GM12875 (cell line): Measurements from ENCODE around the gene AKAP13.
A peak's percentile ranks its signal among the peaks of the same experiment; 100 is the strongest.

Experiments used
- H3K4me3 ChIP-seq: one replicate; pipeline ENCODE4 v1.5.1; 2011; ENCODE audit warnings: low read depth, low read length, control low read depth
- TF ChIP-seq, protein P1 (sequence below): IDR thresholded peaks from 2 replicates; pipeline ENCODE4 v1.5.1; 2011; ENCODE audit warnings: low read depth, mild to moderate bottlenecking, control low read depth, inconsistent platforms, low read length, moderate library complexity, borderline replicate concordance; ENCODE audit not compliant: insufficient read depth

The AKAP13 gene

DNA sequence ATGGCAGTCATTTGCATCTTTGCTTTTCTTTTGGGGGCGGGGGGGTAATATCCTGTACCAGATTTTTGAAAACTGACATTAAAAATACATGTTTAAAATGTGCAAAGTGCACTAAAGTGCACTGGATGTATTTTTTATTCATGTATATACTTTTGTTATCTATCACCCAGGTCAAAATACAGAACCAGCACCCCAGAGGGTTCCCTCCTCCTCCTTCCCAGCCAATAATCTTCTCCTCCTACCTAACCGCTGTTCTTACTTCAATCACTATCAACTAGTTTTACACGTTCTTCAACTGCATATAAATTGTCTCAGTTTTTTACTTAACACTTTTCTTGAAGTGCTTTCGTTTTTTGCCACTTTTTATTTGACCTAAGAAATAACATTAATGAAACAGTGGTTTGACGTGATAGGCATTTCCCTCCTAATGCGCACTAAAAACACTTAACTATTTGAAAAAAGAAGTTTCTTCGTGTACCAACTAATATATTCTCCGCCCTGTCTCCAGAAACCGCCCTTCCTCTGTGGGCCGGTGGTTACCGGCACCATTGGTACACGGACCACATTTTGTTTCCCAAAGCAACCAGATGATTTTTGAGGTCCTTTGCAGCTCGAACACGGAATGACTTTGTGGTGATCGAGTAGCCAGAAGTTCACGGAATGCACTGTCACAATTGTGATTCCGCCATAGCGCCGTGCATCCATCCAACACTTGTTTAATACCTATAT lies 836 bp upstream of the AKAP13 start:
- H3K4me3 ChIP-seq = peak overlapping the region; percentile 34
- TF ChIP-seq, protein P1, sequence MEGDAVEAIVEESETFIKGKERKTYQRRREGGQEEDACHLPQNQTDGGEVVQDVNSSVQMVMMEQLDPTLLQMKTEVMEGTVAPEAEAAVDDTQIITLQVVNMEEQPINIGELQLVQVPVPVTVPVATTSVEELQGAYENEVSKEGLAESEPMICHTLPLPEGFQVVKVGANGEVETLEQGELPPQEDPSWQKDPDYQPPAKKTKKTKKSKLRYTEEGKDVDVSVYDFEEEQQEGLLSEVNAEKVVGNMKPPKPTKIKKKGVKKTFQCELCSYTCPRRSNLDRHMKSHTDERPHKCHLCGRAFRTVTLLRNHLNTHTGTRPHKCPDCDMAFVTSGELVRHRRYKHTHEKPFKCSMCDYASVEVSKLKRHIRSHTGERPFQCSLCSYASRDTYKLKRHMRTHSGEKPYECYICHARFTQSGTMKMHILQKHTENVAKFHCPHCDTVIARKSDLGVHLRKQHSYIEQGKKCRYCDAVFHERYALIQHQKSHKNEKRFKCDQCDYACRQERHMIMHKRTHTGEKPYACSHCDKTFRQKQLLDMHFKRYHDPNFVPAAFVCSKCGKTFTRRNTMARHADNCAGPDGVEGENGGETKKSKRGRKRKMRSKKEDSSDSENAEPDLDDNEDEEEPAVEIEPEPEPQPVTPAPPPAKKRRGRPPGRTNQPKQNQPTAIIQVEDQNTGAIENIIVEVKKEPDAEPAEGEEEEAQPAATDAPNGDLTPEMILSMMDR = no peak

DNA sequence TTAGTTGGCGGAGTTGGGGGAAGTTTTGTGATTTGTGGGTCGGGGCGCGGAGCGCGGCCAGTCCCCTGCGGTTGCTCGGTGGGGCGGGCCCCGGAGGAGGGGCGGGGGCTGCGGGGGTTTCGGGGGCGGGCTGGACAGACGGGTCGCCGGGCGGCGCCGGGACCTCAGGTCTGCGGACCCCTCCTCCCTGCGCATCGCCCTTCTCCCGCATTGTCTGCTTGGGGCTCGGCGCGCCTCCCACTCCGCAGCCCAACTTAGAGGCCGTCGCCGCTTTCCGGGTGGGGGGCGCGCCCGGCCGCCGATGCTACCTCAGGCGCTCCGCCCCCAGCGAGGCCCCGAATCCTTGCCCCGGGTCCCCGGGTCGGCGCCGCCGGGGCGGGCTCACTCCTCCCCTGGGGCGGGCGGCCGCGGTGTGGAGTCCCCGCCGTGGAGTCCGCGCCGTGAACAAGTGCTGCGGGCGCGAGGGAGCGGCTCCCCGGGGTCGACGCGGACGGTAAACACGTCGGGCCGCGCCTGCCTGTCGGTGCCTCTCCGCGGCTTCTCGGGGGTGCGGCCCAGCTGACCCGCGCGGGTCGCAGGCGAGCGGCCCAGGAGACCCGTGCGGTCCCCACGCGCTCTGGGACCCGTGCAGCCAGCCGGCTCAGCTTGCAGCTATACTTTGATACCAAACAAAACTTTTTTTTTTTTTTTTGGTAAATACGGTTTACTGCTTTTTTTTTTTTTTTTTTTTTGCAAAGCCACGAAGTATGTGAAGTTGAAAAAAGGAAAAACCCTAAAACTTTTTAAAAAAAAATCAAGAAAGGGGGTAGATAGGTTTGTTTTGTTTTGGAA lies 624 bp downstream of the AKAP13 start:
- peak overlapping the region; percentile 68 for H3K4me3 ChIP-seq
- TF ChIP-seq, protein P1 = no peak

DNA sequence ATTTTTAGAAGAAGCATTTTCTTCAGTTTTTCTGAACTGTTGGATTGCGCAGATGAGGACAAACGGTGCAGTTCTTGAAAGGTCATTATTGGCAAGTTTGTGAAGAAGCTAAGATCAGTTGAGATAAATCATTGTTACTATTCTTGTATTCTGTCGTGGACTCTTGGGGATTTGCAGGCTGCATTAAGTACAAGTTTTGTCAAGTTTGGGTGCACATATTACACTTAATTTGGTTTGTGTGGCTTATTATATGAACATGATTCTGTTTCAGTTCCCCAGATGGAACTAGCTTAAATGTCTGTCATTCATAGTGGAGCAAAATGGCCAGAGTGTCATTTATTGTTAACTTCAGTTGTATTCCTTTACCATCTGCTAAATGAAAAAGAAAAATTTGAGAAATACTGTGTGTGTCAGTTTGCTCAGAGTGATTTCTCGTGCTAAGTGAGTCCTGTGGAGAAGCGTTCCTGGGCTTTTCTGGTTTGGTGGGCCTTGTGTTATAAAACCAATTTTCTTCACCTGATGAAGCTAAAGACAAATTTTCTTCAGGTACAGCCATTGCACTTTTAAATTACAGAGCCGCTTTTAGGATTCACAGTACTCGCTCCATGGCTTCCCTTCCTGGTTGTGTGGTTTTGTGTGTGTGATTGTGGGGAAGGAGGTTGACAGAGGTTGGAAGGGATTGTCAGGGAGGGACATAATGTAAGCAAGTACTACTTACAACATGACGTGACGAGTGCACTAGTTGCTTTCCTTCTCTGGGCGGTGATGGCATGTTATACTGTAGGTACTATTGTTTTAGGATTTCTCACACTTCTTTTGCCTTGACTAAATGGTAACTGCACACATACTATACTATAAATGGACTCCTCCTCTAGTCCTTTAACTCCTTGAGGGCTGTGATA lies 1.7 kb downstream of the AKAP13 start:
- TF ChIP-seq, protein P1 = no peak

DNA sequence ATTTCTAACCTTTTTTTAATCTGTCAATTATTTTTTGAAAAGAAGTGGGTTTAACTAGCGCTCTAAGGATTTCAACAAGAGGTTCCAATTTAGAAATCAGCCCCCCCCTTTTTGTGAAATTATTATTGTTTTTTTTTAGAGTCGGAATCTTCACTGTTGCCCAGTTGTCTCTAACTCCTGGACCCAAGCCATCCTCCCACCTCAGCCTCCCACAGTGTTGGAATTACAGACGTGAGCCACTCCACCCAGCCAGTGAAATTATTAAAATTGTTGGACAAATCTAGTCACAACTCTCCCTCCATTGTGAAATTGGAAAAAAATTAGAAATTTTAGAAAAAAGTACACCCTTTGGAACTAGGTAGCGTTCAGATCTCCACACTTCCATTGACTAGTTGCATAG lies 2.5 kb downstream of the AKAP13 start:
- H3K4me3 ChIP-seq = no peak overlapping the region
- TF ChIP-seq, protein P1 = no peak

More for the DNA sequence above, 1.7 kb downstream of the AKAP13 start:
- peak overlapping the region; percentile 68 for H3K4me3 ChIP-seq

DNA sequence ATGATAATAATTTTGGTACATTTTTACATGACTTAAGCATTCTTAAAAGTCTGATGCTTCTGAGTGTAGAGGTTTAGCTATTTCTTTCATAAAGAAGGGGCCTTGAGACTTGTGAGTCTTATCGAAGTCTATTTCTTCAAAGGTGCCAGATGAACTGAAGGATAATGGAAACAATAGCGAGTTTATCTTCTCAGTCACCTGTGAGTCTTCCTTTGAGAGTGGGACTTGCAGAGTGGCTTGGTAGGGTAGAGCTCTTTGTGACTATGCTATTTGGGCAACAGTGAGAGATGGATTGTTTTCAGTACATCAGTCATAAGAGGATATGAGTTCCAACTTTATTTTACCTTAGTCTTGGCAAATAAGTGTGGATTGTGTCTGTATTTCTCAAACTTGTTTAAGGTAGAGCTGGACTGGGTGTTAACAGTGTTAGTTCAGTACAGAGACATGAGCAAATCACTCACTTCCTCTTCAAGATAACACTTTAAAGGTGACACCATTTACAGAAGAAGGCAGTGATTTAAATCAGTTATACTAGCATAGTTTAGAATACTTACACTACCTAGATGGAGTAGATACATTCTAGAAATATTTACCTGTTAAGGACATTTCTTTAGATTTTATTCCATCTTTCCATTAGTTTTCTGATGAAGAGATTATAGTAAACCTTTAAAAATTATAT lies 3.2 kb downstream of the AKAP13 start:
- no peak overlapping the region for H3K4me3 ChIP-seq

DNA sequence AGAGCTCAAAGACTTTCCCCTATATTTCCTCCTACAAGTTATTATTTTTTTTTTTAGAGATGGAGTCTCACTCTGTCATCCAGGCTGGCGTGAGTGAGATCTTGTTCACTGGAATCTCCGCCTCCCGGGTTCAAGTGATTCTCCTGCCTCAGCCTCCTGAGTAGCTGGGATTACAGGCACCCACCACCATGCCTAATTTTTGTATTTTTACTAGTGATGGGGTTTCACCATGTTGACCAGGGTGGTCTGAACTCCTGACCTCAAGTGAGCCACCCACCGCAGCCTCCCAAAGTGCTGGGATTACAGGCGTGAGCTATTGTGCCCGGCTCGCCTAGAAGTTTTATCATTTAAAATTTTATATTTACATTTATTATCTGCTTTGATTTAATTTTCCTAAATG lies 5.9 kb downstream of the AKAP13 start:
- no peak overlapping the region for H3K4me3 ChIP-seq
- TF ChIP-seq, protein P1 = no peak

More for the DNA sequence above, 3.2 kb downstream of the AKAP13 start:
- TF ChIP-seq, protein P1 = no peak
